Natural killer cell (primary cell): ENCODE measurements around the gene CCDC88C. TPM values are rescaled to one million over a fixed set of nuclear protein-coding genes. Genes with fewer than 3 reads are reported as not detected.

ENCODE experiments used
- ATAC-seq, 3 donors: fragments of 150-1000 bp in 2 of 3; fragments of 200-7000 bp in 1 of 3; cut with Tn5 transposase; 1 replicate in 1 of 3; 2 replicates in 2 of 3; pipeline ENCODE4 v1.10.0; 2021; ENCODE audit warnings: mild to moderate bottlenecking in 2 of 3, moderate library complexity in 2 of 3
- DNase-seq, 2 donors: peaks; one replicate each; pipeline versions ENCODE4 v3.0.0 to v3.0.0-alpha.2; 2013 to 2021; ENCODE audit warnings: mixed read lengths in 1 of 2
- H3K27ac ChIP-seq: one replicate; pipeline ENCODE4 v1.5.1; 2013; ENCODE audit warnings: mild to moderate bottlenecking, low read length
- H3K27me3 ChIP-seq: one replicate; pipeline ENCODE4 v1.6.1; 2013; ENCODE audit warnings: low read length; ENCODE audit not compliant: control insufficient read depth, insufficient read depth
- H3K36me3 ChIP-seq: one replicate; pipeline ENCODE4 v1.6.1; 2013; ENCODE audit warnings: low read length; ENCODE audit not compliant: control insufficient read depth, insufficient read depth
- H3K4me1 ChIP-seq: one replicate; pipeline ENCODE4 v1.6.1; 2013; ENCODE audit warnings: low read length; ENCODE audit not compliant: control insufficient read depth, insufficient read depth
- H3K4me3 ChIP-seq: one replicate; pipeline ENCODE4 v1.5.1; 2013; ENCODE audit warnings: low read length
- H3K9me3 ChIP-seq: one replicate; pipeline ENCODE4 v1.6.1; 2013; ENCODE audit warnings: low read length; ENCODE audit not compliant: control insufficient read depth, insufficient read depth
- H3K27ac Mint-ChIP-seq, 2 donors: one replicate each; pipeline ENCODE4 v1.8.0; 2022; ENCODE audit warnings: mild to moderate bottlenecking in 2 of 2, mixed read lengths in 2 of 2, moderate library complexity in 1 of 2
- H3K27me3 Mint-ChIP-seq, 2 donors: one replicate each; pipeline ENCODE4 v1.8.0; 2022; ENCODE audit warnings: low read depth in 2 of 2, mixed read lengths in 2 of 2
- H3K36me3 Mint-ChIP-seq: one replicate; pipeline ENCODE4 v1.8.0; 2022; ENCODE audit warnings: mixed read lengths
- H3K4me1 Mint-ChIP-seq, 2 donors: one replicate each; pipeline ENCODE4 v1.8.0; 2022; ENCODE audit warnings: mixed read lengths in 2 of 2
- H3K4me3 Mint-ChIP-seq: one replicate; pipeline ENCODE4 v1.8.0; 2022; ENCODE audit warnings: mild to moderate bottlenecking, moderate library complexity, mixed read lengths
- H3K9me3 Mint-ChIP-seq, 2 donors: one replicate each; pipeline ENCODE4 v1.8.0; 2022; ENCODE audit warnings: mixed read lengths in 2 of 2
- WGBS: methylation state at CpG from one replicate; pipeline ENCODE4 v1.1.7; 2013; ENCODE audit warnings: missing lambda C conversion rate; ENCODE audit not compliant: insufficient coverage; 5-methylcytosine and 5-hydroxymethylcytosine counted together
- intact Hi-C: fragments of 100-400 bp; cut with micrococcal nuclease; formaldehyde crosslinking; loops from one replicate; pipeline ENCODE4 v1.14.2; 2022
- total RNA-seq, 4 donors: library from RNA; stranded (reverse); fragments of 120-200 nt in 1 of 4; gene quantifications; one replicate each; pipeline versions ENCODE4 v1.2.3 to v1.2.4, GENCODE V29; 2013 to 2022
- TF ChIP-seq, protein P1 (sequence below): fragments of 200-600 bp; IDR thresholded peaks from one replicate; pipeline ENCODE4 v1.8.0; 2022; ENCODE audit warnings: antibody characterized with exemption

The CCDC88C gene
- total RNA-seq, 3 donors from 2014 or later (not counting 1 experiment from before 2014, with no cell fraction given) = 432 to 516 (median 438) TPM

DNA sequence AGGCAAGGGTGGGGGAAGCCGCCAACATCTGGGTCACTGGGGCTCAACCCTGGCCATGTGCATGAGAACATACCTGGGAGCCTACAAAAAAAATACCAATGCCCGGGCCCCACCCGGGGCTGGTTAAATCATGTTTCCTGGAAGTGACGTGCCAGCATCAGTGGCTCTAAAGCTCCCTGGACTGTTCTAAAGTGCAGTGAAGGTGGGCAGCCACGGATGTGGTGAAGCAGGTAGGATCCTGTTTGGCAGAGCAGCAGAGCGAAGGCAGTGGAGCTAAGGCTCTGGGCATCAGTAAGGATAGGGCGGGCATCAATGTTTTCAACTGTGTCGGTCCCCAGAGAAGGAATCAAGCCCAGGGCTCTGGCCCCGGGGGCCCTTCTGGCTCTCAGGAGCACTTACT is 172.6 kb downstream of the CCDC88C start:
- H3K4me1 Mint-ChIP-seq = peaks cover 76 to 78% of the 10 kb centered on the region in 2 donors
- peak overlapping the region; percentile 70 for H3K4me3 ChIP-seq
- no peaks in the 10 kb centered on the region for H3K9me3 ChIP-seq
- H3K4me3 Mint-ChIP-seq = peak overlapping the region; percentile 88
- peaks cover 96% of the 10 kb centered on the region for H3K4me1 ChIP-seq
- peak overlapping the region; percentile 86 to 90 for H3K27ac Mint-ChIP-seq
- intact Hi-C loops = no loop called here
- WGBS = 46% methylated on average over 9 of the region's 9 CpGs
- H3K27ac ChIP-seq = peak overlapping the region; percentile 92
- no peaks in the 10 kb centered on the region for H3K9me3 Mint-ChIP-seq
- TF ChIP-seq, protein P1, sequence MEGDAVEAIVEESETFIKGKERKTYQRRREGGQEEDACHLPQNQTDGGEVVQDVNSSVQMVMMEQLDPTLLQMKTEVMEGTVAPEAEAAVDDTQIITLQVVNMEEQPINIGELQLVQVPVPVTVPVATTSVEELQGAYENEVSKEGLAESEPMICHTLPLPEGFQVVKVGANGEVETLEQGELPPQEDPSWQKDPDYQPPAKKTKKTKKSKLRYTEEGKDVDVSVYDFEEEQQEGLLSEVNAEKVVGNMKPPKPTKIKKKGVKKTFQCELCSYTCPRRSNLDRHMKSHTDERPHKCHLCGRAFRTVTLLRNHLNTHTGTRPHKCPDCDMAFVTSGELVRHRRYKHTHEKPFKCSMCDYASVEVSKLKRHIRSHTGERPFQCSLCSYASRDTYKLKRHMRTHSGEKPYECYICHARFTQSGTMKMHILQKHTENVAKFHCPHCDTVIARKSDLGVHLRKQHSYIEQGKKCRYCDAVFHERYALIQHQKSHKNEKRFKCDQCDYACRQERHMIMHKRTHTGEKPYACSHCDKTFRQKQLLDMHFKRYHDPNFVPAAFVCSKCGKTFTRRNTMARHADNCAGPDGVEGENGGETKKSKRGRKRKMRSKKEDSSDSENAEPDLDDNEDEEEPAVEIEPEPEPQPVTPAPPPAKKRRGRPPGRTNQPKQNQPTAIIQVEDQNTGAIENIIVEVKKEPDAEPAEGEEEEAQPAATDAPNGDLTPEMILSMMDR = no peak
- no peaks in the 10 kb centered on the region for H3K27me3 ChIP-seq
- no peaks in the 10 kb centered on the region for H3K27me3 Mint-ChIP-seq
- no peak for ATAC-seq
- no peaks in the 10 kb centered on the region for H3K36me3 Mint-ChIP-seq
- DNase-seq = peak in 1 of 2 donors; percentile 89
- H3K36me3 ChIP-seq = peaks cover 10% of the 10 kb centered on the region

DNA sequence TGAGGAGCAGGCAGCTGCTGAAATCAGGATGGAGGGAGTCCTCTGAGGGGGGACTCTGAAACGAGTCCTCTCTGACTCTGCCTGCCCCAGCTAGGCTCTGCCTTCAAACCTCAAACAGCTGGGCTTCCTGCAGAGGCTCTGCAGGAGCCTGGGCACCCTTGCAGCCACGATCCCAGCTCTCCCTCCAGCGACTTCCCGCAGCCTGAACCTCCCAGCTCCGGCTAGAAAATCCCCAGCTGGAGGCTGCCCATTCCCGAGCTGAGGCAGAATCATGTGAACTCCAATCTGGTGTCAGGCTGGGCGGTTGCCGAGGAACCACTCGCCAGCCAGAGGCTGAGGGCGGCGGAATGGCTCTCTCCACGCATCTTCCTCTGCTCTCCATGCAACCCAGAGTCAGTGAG is 173.1 kb downstream of the CCDC88C start, which contains the start of gene GPR68:
Gene GPR68, minus strand, starts transcription at position 204 of the 401 bp plus-strand sequence. CDS start 9,654 bp downstream, outside the sequence.
- Mint-ChIP-seq H3K9me3 (no peaks in the 10 kb centered on the region), H3K4me3 (peak within 1 kb of the TSS; percentile 88), H3K27me3 (no peaks in the 10 kb centered on the region), H3K36me3 (no peaks in the 10 kb centered on the region), H3K4me1 (peaks cover 75 to 77% of the 10 kb centered on the region in 2 donors), H3K27ac (peak within 1 kb of the TSS; percentile 86 to 90)
- peaks cover 93% of the 10 kb centered on the region for H3K4me1 ChIP-seq
- no peaks in the 10 kb centered on the region for H3K9me3 ChIP-seq
- peak within 1 kb of the TSS; percentile 92 for H3K27ac ChIP-seq
- TF ChIP-seq, protein P1 = no peak
- peaks cover 10% of the 10 kb centered on the region for H3K36me3 ChIP-seq
- DNase-seq (peak in 1 of 2 donors; percentile 68), ATAC-seq (no peak)
- H3K4me3 ChIP-seq = peak within 1 kb of the TSS; percentile 70
- intact Hi-C loops = loop anchor here (5.0 kb wide), 1 partner anchor 182 kb away; the partner anchor contains the start of gene RPS6KA5
- 18% methylated on average over 12 of the region's 12 CpGs for WGBS
- no peaks in the 10 kb centered on the region for H3K27me3 ChIP-seq

DNA sequence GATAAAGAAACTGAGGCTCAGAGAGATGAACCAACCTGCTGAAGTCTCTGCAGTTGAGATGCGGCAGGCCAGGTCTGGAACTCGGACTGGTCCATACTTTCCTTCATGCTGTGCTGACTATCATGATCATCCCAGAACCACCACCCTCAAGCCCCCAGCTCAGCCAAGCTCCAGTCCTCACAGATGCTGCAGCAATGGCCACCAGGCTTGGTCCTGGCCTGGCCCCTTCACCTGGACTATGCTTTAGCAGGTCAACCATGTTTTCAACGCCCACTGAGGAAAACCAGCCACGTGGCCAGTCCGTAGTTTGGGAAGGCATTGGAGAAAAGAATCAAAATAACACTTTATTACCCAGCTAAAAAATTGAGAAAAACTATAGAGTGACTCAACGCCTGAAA is 174.5 kb downstream of the CCDC88C start:
- TF ChIP-seq, protein P1 = no peak
- Mint-ChIP-seq H3K27ac (peak overlapping the region; percentile 86 to 90), H3K36me3 (peaks cover 7% of the 10 kb centered on the region), H3K4me3 (peak overlapping the region; percentile 88), H3K27me3 (no peaks in the 10 kb centered on the region), H3K4me1 (peaks cover 78 to 81% of the 10 kb centered on the region in 2 donors), H3K9me3 (no peaks in the 10 kb centered on the region)
- no peak for DNase-seq
- Histone ChIP-seq H3K27me3 (no peaks in the 10 kb centered on the region), H3K4me1 (peaks cover 90% of the 10 kb centered on the region), H3K27ac (peak overlapping the region; percentile 92), H3K4me3 (peak overlapping the region; percentile 70), H3K36me3 (peaks cover 12% of the 10 kb centered on the region), H3K9me3 (no peaks in the 10 kb centered on the region)
- no peak for ATAC-seq
- intact Hi-C loops = loop anchor here (1.0 to 5.0 kb wide), 3 partner anchors 15 to 181 kb away; partner anchors contain the start of gene RPS6KA5
- 41% methylated on average over 6 of the region's 6 CpGs for WGBS
